IPS DF 4.7 (cell line): ENCODE measurements around the gene TARS1.

Experiments
- DNase-seq: peaks from one replicate; pipeline ENCODE4 v3.0.0-alpha.2; 2013; ENCODE audit warnings: low spot score; ENCODE audit errors: extremely low read depth

Gene TARS1

GRCh38 chr5:33439905-33440481 is 772 bp upstream of the TARS1 start:
- DNase-seq, result no peak

- DNase-seq, result no peak
Measured at GRCh38 chr5:33441241-33442177, 744 bp downstream of the TARS1 start.

GRCh38 chr5:33444542-33444941 is 3.8 kb downstream of the TARS1 start:
- DNase-seq, result no peak

- DNase-seq, result no peak
Measured at GRCh38 chr5:33445798-33446197, 5.0 kb downstream of the TARS1 start.

GRCh38 chr5:33448118-33448517 is 7.4 kb downstream of the TARS1 start:
- DNase-seq, result no peak

GRCh38 chr5:33457126-33457525 is 16.4 kb downstream of the TARS1 start:
- DNase-seq, result no peak

- no peak for DNase-seq
Measured at GRCh38 chr5:33457817-33458216, 17.1 kb downstream of the TARS1 start.

GRCh38 chr5:33460210-33460609 is 19.4 kb downstream of the TARS1 start:
- no peak for DNase-seq

- no peak for DNase-seq
Measured at GRCh38 chr5:33462456-33462855, 21.7 kb downstream of the TARS1 start.

- no peak for DNase-seq
Measured at GRCh38 chr5:33465120-33465519, 24.4 kb downstream of the TARS1 start.

- no peak for DNase-seq
Measured at GRCh38 chr5:33468775-33469435, 28.1 kb downstream of the TARS1 start.

- DNase-seq, result no peak
Measured at GRCh38 chr5:33470544-33470943, 29.8 kb downstream of the TARS1 start.

- DNase-seq, result no peak
Measured at GRCh38 chr5:33472805-33473409, 32.1 kb downstream of the TARS1 start.

GRCh38 chr5:33474004-33474403 is 33.2 kb downstream of the TARS1 start:
- DNase-seq, result no peak

- DNase-seq, result no peak
Measured at GRCh38 chr5:33474931-33475499, 34.2 kb downstream of the TARS1 start.

- DNase-seq, result no peak
Measured at GRCh38 chr5:33475706-33476105, 34.9 kb downstream of the TARS1 start.

GRCh38 chr5:33476992-33477391 is 36.2 kb downstream of the TARS1 start:
- no peak for DNase-seq

- DNase-seq, result no peak
Measured at GRCh38 chr5:33477816-33478215, 37.1 kb downstream of the TARS1 start.

- DNase-seq, result no peak
Measured at GRCh38 chr5:33479311-33479710, 38.5 kb downstream of the TARS1 start.

GRCh38 chr5:33480876-33481275 is 40.1 kb downstream of the TARS1 start:
- no peak for DNase-seq

GRCh38 chr5:33482335-33482734 is 41.6 kb downstream of the TARS1 start:
- no peak for DNase-seq

- DNase-seq, result no peak
Measured at GRCh38 chr5:33487236-33487635, 46.5 kb downstream of the TARS1 start.
